DOHH2 (cell line): ENCODE data around the gene SOST.

Experiments
- EZH2phosphoT487 ChIP-seq: fragments of 200-600 bp; sonication (generic); IDR thresholded peaks from 2 replicates; pipeline ENCODE4 v1.6.1; 2017; ENCODE audit warnings: borderline replicate concordance, mild to moderate bottlenecking, antibody characterized with exemption, low read length, moderate library complexity, mixed read lengths
- TF ChIP-seq, protein P1 (sequence below): fragments of 200-600 bp; sonication (generic); IDR thresholded peaks from one replicate; pipeline ENCODE4 v1.5.1; 2014; ENCODE audit warnings: antibody characterized with exemption, mild to moderate bottlenecking, low read depth, low read length; ENCODE audit not compliant: poor library complexity, severe bottlenecking

DNA sequence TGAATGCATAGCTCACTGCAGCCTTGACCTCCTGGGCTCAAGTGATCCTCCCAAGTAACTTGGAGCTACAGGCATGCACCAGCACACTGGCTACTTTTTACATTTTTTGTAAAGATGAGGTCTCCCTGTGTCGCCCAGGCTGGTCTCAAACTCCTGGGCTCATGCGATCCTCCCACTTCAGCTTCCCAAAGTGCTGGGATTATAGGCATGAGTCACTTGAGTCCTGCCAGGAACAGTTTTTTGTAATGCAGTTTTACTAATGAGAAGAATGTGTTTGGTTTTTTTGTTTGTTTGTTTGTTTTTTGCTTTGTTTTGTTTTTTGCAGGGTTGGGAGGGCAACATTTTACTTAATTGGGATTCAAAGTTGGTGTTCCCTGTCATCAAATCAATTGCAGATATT lies 22.2 kb downstream of the SOST start:
- TF ChIP-seq, protein P1, sequence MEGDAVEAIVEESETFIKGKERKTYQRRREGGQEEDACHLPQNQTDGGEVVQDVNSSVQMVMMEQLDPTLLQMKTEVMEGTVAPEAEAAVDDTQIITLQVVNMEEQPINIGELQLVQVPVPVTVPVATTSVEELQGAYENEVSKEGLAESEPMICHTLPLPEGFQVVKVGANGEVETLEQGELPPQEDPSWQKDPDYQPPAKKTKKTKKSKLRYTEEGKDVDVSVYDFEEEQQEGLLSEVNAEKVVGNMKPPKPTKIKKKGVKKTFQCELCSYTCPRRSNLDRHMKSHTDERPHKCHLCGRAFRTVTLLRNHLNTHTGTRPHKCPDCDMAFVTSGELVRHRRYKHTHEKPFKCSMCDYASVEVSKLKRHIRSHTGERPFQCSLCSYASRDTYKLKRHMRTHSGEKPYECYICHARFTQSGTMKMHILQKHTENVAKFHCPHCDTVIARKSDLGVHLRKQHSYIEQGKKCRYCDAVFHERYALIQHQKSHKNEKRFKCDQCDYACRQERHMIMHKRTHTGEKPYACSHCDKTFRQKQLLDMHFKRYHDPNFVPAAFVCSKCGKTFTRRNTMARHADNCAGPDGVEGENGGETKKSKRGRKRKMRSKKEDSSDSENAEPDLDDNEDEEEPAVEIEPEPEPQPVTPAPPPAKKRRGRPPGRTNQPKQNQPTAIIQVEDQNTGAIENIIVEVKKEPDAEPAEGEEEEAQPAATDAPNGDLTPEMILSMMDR = no peak
- TF ChIP-seq EZH2phosphoT487 = no peak
